Small intestine (tissue), 7 donors: ENCODE results near the gene CLDN10. TPM values are rescaled to one million over a fixed set of nuclear protein-coding genes. Genes with fewer than 3 reads are reported as not detected.
"Not testable (repeated sequence)": the region's sequence is repeated elsewhere in the genome, so short reads cannot be mapped to it uniquely, and the experiment has no call there.

Experiments
- DNase-seq, 2 donors: peaks; one replicate each; pipeline versions ENCODE4 v3.0.0 to v3.0.0-alpha.2; 2013
- FAIRE-seq: peaks from 2 replicates; lab custom pipeline; 2012; peaks lifted over from hg19 to GRCh38; lab: Jason Lieb, UNC
- H3K27ac ChIP-seq, 3 donors: one replicate each; pipeline ENCODE4 v1.5.1; 2013; ENCODE audit warnings: low read length in 2 of 3, mild to moderate bottlenecking in 2 of 3, control low read depth in 1 of 3, inconsistent platforms in 1 of 3, low read depth in 1 of 3, moderate library complexity in 1 of 3
- H3K27me3 ChIP-seq, 3 donors: one replicate each; pipeline ENCODE4 v1.6.1; 2013; ENCODE audit warnings: low read length in 3 of 3, inconsistent platforms in 1 of 3; ENCODE audit not compliant: control insufficient read depth in 3 of 3, insufficient read depth in 3 of 3
- H3K36me3 ChIP-seq, 3 donors: one replicate each; pipeline ENCODE4 v1.6.1; 2013; ENCODE audit warnings: low read length in 3 of 3, inconsistent platforms in 1 of 3, low read depth in 1 of 3, mild to moderate bottlenecking in 1 of 3, moderate library complexity in 1 of 3; ENCODE audit not compliant: control insufficient read depth in 3 of 3, insufficient read depth in 2 of 3
- H3K4me1 ChIP-seq, 3 donors: one replicate each; pipeline ENCODE4 v1.6.1; 2013; ENCODE audit warnings: low read length in 2 of 3, inconsistent platforms in 1 of 3, low read depth in 1 of 3, mild to moderate bottlenecking in 1 of 3, moderate library complexity in 1 of 3; ENCODE audit not compliant: control insufficient read depth in 3 of 3, insufficient read depth in 2 of 3
- H3K4me3 ChIP-seq, 3 donors: one replicate each; pipeline ENCODE4 v1.5.1; 2013; ENCODE audit warnings: low read length in 3 of 3, control low read depth in 1 of 3, inconsistent platforms in 1 of 3, low read depth in 1 of 3, mild to moderate bottlenecking in 1 of 3, moderate library complexity in 1 of 3
- H3K9me3 ChIP-seq, 2 donors: one replicate each; pipeline ENCODE4 v1.6.1; 2013; ENCODE audit warnings: low read depth in 1 of 2, low read length in 1 of 2; ENCODE audit not compliant: control insufficient read depth in 2 of 2, insufficient read depth in 1 of 2
- WGBS, 3 donors: extraction: QIAGEN DNeasy Blood & Tissue Kit; methylation state at CpG; one replicate each; pipeline ENCODE4 v1.1.7; 2013; 5-methylcytosine and 5-hydroxymethylcytosine counted together
- polyA plus RNA-seq, 4 donors: library from polyadenylated mRNA; stranded (reverse) in 3 of 4; unstranded in 1 of 4; fragments of 200-250 nt in 3 of 4; fragments of 120-200 nt in 1 of 4; gene quantifications; one replicate each; pipeline versions ENCODE4 v1.2.1 to v1.2.3, GENCODE V29; 2013
- donor health status: healthy with polysubstance abuse.
- donor health status: control.
- donor health status: control.
- donor health status: Bipolar disorder and iron deficiency.
- donor health status: healthy.

Gene CLDN10
- polyA plus RNA-seq, 4 donors = 0.09 to 0.54 TPM; not detected in 2

- no peaks in the 10 kb centered on the region for H3K27me3 ChIP-seq
- FAIRE-seq = no peak
- H3K36me3 ChIP-seq = no peaks in the 10 kb centered on the region
- 63 to 73% (median 69%) methylated on average over 3 of the region's 3 CpGs for WGBS, 3 donors
- no peaks in the 10 kb centered on the region for H3K4me1 ChIP-seq
- no peak overlapping the region for H3K4me3 ChIP-seq
- no peak for DNase-seq
- H3K9me3 ChIP-seq = no peaks in the 10 kb centered on the region
- H3K27ac ChIP-seq = no peak overlapping the region
Measured at GRCh38 chr13:95512424-95512823, 40.1 kb upstream of the CLDN10 start.

DNA sequence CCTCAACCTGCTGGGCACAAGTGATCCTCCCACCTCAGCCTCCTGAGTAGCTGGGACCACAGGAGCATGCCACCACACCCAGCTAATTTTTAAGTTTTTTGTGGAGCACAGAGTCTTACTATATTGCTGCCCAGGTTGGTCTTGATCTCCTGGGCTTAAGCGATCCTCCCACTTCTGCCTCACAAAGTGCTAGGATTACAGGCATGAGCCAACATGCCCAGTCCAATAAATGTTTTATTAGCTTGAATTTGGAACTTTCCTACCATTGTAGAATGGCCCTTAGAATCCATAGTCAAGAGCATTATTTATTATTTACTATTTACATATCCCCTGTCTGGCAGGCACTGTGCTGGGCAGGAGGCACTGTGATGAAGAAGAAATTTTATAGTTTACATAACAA lies 39.6 kb upstream of the CLDN10 start:
- 89 to 93% (median 92%) methylated on average over 1 of the region's 1 CpG for WGBS, 3 donors
- Histone ChIP-seq H3K36me3 (no peaks in the 10 kb centered on the region), H3K27me3 (no peaks in the 10 kb centered on the region), H3K4me3 (no peak overlapping the region), H3K27ac (no peak overlapping the region), H3K9me3 (no peaks in the 10 kb centered on the region), H3K4me1 (no peaks in the 10 kb centered on the region)
- DNase-seq (no peak), FAIRE-seq (no peak)

DNA sequence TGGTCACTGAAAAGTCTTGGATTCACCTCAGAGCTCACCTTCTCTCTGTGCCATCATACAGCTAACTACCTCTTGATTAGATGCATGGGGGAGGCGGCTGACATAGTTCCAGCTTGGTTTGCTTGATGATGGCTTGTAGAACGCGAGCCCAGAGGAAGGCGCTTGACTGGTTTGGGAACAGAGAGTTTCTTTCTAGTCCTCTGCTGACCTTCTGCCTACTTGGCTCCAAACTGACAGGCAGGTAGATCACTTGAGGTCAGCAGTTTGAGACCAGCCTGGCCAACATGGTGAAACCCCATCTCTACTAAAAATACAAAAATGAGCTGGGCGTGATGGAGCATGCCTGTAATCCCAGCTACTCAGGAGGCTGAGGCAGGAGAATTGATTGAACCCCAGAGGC lies 36.9 kb upstream of the CLDN10 start:
- H3K9me3 ChIP-seq, H3K4me1 ChIP-seq, H3K4me3 ChIP-seq, H3K36me3 ChIP-seq, H3K27me3 ChIP-seq, FAIRE-seq, DNase-seq, H3K27ac ChIP-seq: not testable (repeated sequence)
- 46 to 68% (median 68%) methylated on average over 5 of the region's 5 CpGs for whole genome bisulfite sequencing, 3 donors

DNA sequence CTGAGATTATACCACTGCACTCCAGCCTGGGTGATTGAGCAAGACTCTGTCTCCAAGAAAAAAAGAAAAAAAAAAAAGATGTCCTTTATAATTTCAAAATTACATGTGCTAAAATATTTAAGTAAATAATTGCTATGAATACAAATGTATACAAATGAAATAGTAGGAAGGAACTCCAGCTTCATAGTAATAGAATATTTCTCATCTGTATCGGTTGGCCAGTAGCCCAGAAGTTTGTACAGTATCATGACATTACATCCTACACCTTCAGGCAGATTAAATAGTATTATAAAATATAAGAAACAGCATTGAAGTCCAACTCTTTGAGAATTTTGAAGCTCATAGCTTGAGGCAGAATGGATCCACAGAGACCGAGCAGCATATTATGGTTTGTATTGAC lies 36.5 kb upstream of the CLDN10 start:
- no peak for DNase-seq
- Histone ChIP-seq H3K4me1 (no peaks in the 10 kb centered on the region), H3K4me3 (no peak overlapping the region), H3K27ac (no peak overlapping the region), H3K27me3 (no peaks in the 10 kb centered on the region), H3K36me3 (no peaks in the 10 kb centered on the region), H3K9me3 (no peaks in the 10 kb centered on the region)
- FAIRE-seq = no peak
- WGBS, 3 donors = 41 to 68% (median 52%) methylated on average over 2 of the region's 2 CpGs

GRCh38 chr13:95516492-95516891 lies 36.0 kb upstream of the CLDN10 start:
- Histone ChIP-seq H3K9me3 (no peaks in the 10 kb centered on the region), H3K27ac (no peak overlapping the region), H3K27me3 (no peaks in the 10 kb centered on the region), H3K4me3 (no peak overlapping the region), H3K4me1 (no peaks in the 10 kb centered on the region), H3K36me3 (no peaks in the 10 kb centered on the region)
- WGBS, 3 donors = 18 to 36% (median 18%) methylated on average over 3 of the region's 3 CpGs
- DNase-seq (no peak), FAIRE-seq (no peak)

GRCh38 chr13:95523598-95523997 lies 28.9 kb upstream of the CLDN10 start:
- DNase-seq (no peak), FAIRE-seq (no peak)
- no peaks in the 10 kb centered on the region for H3K4me1 ChIP-seq
- WGBS, 3 donors = 39 to 71% (median 54%) methylated on average over 5 of the region's 5 CpGs
- H3K9me3 ChIP-seq = no peaks in the 10 kb centered on the region
- no peak overlapping the region for H3K4me3 ChIP-seq
- no peak overlapping the region for H3K27ac ChIP-seq
- H3K36me3 ChIP-seq = no peaks in the 10 kb centered on the region
- no peaks in the 10 kb centered on the region for H3K27me3 ChIP-seq

DNA sequence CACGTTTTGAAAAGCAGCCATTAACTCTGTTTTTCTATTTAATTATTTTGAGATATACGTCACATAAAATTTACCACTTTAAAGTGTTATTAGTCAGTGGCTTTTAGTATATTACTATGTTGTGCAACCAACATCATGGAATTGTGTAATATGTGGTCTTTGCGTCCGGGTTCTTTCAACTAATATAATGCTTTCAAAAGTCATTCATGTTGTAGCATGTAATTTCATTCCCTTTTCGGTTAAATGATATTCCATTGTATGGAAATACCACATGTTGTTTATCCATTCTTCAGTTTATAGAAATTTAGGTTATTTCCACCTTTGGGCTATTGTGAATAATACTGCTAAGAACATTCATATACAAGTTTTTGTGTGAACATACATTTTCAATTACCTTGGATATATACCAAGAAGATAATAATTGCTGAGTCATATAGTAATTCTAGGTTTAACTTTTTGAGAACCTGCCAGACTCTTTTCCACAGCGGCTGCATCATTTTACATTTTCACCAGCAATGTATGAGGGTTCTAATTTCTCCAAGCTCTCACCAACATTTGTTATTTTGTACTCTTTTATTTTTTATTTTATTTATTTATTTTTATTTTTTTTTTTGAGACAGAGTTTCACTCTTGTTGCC lies 28.1 kb upstream of the CLDN10 start:
- no peaks in the 10 kb centered on the region for H3K4me1 ChIP-seq
- no peaks in the 10 kb centered on the region for H3K36me3 ChIP-seq
- DNase-seq (no peak), FAIRE-seq (no peak)
- H3K9me3 ChIP-seq = no peaks in the 10 kb centered on the region
- no peaks in the 10 kb centered on the region for H3K27me3 ChIP-seq
- no peak overlapping the region for H3K27ac ChIP-seq
- no peak overlapping the region for H3K4me3 ChIP-seq
- WGBS, 3 donors = 57 to 78% (median 66%) methylated on average over 6 of the region's 6 CpGs

- FAIRE-seq = no peak
- no peak for DNase-seq
Measured at GRCh38 chr13:95527955-95528354, 24.6 kb upstream of the CLDN10 start.

DNA sequence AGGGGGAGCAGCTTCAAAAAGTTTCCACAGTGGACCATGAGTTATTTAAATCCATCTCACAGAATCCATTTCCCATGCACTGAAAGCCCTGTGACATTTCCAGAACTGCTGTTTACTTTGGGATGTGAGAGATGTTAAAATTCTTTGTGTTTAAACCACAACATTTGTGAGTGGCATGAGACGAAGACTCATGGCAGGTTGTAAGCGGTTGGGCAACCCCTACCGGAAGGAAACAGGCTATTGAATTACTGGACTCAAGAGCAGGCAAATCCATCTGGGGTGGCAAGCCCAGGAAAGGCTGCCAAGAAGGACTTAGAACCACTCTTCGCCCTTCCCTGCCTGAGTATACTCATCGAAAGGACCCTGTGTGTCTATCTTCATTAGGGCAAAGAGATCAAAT lies 22.3 kb upstream of the CLDN10 start:
- Histone ChIP-seq H3K4me3 (no peak overlapping the region), H3K4me1 (no peaks in the 10 kb centered on the region), H3K9me3 (no peaks in the 10 kb centered on the region), H3K27ac (no peak overlapping the region), H3K27me3 (peaks cover 0 to 2% (median 0%) of the 10 kb centered on the region in 3 donors), H3K36me3 (no peaks in the 10 kb centered on the region)
- FAIRE-seq (no peak), DNase-seq (no peak)
- 48 to 67% (median 54%) methylated on average over 5 of the region's 5 CpGs for WGBS, 3 donors

More at GRCh38 chr13:95527955-95528354, 24.6 kb upstream of the CLDN10 start:
- Histone ChIP-seq H3K4me1 (no peaks in the 10 kb centered on the region), H3K4me3 (no peak overlapping the region), H3K27me3 (no peaks in the 10 kb centered on the region), H3K36me3 (no peaks in the 10 kb centered on the region), H3K27ac (no peak overlapping the region), H3K9me3 (no peaks in the 10 kb centered on the region)
- WGBS, 3 donors = 37 to 69% (median 42%) methylated on average over 1 of the region's 1 CpG
